Measurements from ENCODE around the gene TSC1. TPM values are rescaled to one million over a fixed set of nuclear protein-coding genes. Genes with fewer than 3 reads are reported as not detected.
A peak's percentile ranks its signal among the peaks of the same experiment; 100 is the strongest.

The TSC1 gene
- total RNA-seq, 1 experiment from 2014 or later: 53.5 TPM

GRCh38 chr9:132943651-132944293 is 644 bp downstream of the TSC1 start:
- no peaks in the 10 kb centered on the region for H3K27me3 Mint-ChIP-seq (ENCODE audit: insufficient read depth, unreplicated experiment)
- H3K4me3 Mint-ChIP-seq (ENCODE audit: unreplicated experiment): peak overlapping the region; percentile 80
- Histone ChIP-seq H3K9me3 (no peaks in the 10 kb centered on the region), H3K4me3 (ENCODE audit: low read depth, low read length) (peak overlapping the region; percentile 67), H3K27me3 (replicated peaks; ENCODE audit: control insufficient read depth, insufficient read depth, low read length) (no peaks in the 10 kb centered on the region), H3K36me3 (ENCODE audit: control insufficient read depth, insufficient read depth, low read length) (no peaks in the 10 kb centered on the region), H3K4me1 (peaks cover 13% of the 10 kb centered on the region; the same call in 1 of the 2 replicates)
- TF ChIP-seq CTCF (IDR thresholded peaks at IDR 0.05; ENCODE audit: insufficient read depth in 1 of 2, low read depth in 1 of 2, low read length in 1 of 2, severe bottlenecking in 1 of 2, unreplicated experiment in 1 of 2): no peak
- H3K36me3 Mint-ChIP-seq (ENCODE audit: insufficient read depth, unreplicated experiment): peaks cover 11% of the 10 kb centered on the region
- peak overlapping the region; percentile 98 for H3K27ac Mint-ChIP-seq (ENCODE audit: unreplicated experiment)
- POLR2A ChIA-PET: interaction anchor here (0.5 to 0.6 kb wide), 3 partner anchors 38 to 179 kb away, joined by 3 to 8 read pairs (median 5); no protein-coding TSS in a partner anchor
- TSS peak; percentile 48 for BruUV-seq (replicated peaks)
- no peaks in the 10 kb centered on the region for H3K9me3 Mint-ChIP-seq (ENCODE audit: unreplicated experiment)
- CTCF ChIA-PET: interaction anchor here (0.6 kb wide), 1 partner anchor 29 kb away, joined by 3 read pairs; no protein-coding TSS in a partner anchor
- no peak for DNase-seq
- intact Hi-C loops (cut with micrococcal nuclease; ENCODE audit: unreplicated experiment): no loop called here
- peaks cover 6% of the 10 kb centered on the region for H3K4me1 Mint-ChIP-seq (ENCODE audit: low read depth, unreplicated experiment)

GRCh38 chr9:132942541-132943182 is 1.8 kb downstream of the TSC1 start:
- no peaks in the 10 kb centered on the region for H3K9me3 Mint-ChIP-seq (ENCODE audit: unreplicated experiment)
- H3K4me3 Mint-ChIP-seq (ENCODE audit: unreplicated experiment): no peak overlapping the region
- Histone ChIP-seq H3K27me3 (replicated peaks; ENCODE audit: control insufficient read depth, insufficient read depth, low read length) (no peaks in the 10 kb centered on the region), H3K9me3 (no peaks in the 10 kb centered on the region), H3K36me3 (ENCODE audit: control insufficient read depth, insufficient read depth, low read length) (no peaks in the 10 kb centered on the region), H3K4me1 (peaks cover 13% of the 10 kb centered on the region; the same call in 1 of the 2 replicates), H3K4me3 (ENCODE audit: low read depth, low read length) (no peak overlapping the region)
- H3K27ac Mint-ChIP-seq (ENCODE audit: unreplicated experiment): no peak overlapping the region
- H3K27me3 Mint-ChIP-seq (ENCODE audit: insufficient read depth, unreplicated experiment): no peaks in the 10 kb centered on the region
- BruUV-seq (replicated peaks): no TSS peak
- peaks cover 11% of the 10 kb centered on the region for H3K36me3 Mint-ChIP-seq (ENCODE audit: insufficient read depth, unreplicated experiment)
- intact Hi-C loops (cut with micrococcal nuclease; ENCODE audit: unreplicated experiment): no loop called here
- peaks cover 6% of the 10 kb centered on the region for H3K4me1 Mint-ChIP-seq (ENCODE audit: low read depth, unreplicated experiment)
- POLR2A ChIA-PET: no interaction called here
- CTCF ChIA-PET: interaction anchor here (0.6 kb wide), 1 partner anchor 1082 kb away, joined by 6 read pairs; no protein-coding TSS in a partner anchor
- DNase-seq: no peak
- no peak for TF ChIP-seq CTCF (IDR thresholded peaks at IDR 0.05; ENCODE audit: insufficient read depth in 1 of 2, low read depth in 1 of 2, low read length in 1 of 2, severe bottlenecking in 1 of 2, unreplicated experiment in 1 of 2)

- Mint-ChIP-seq H3K4me3 (ENCODE audit: unreplicated experiment) (no peak overlapping the region), H3K9me3 (ENCODE audit: unreplicated experiment) (no peaks in the 10 kb centered on the region), H3K4me1 (ENCODE audit: low read depth, unreplicated experiment) (no peaks in the 10 kb centered on the region), H3K27me3 (ENCODE audit: insufficient read depth, unreplicated experiment) (no peaks in the 10 kb centered on the region), H3K36me3 (ENCODE audit: insufficient read depth, unreplicated experiment) (no peaks in the 10 kb centered on the region), H3K27ac (ENCODE audit: unreplicated experiment) (no peak overlapping the region)
- POLR2A ChIA-PET: no interaction called here
- CTCF ChIA-PET: no interaction called here
- no peak for TF ChIP-seq CTCF (IDR thresholded peaks at IDR 0.05; ENCODE audit: insufficient read depth in 1 of 2, low read depth in 1 of 2, low read length in 1 of 2, severe bottlenecking in 1 of 2, unreplicated experiment in 1 of 2)
- H3K4me1 ChIP-seq: no peaks in the 10 kb centered on the region
- intact Hi-C loops (cut with micrococcal nuclease; ENCODE audit: unreplicated experiment): no loop called here
- DNase-seq: no peak
- H3K4me3 ChIP-seq (ENCODE audit: low read depth, low read length): no peak overlapping the region
- H3K36me3 ChIP-seq (ENCODE audit: control insufficient read depth, insufficient read depth, low read length): no peaks in the 10 kb centered on the region
- no peaks in the 10 kb centered on the region for H3K9me3 ChIP-seq
- BruUV-seq (replicated peaks): no TSS peak
- H3K27me3 ChIP-seq (replicated peaks; ENCODE audit: control insufficient read depth, insufficient read depth, low read length): no peaks in the 10 kb centered on the region
These were observed 5.2 kb downstream of the TSC1 start for GRCh38 chr9:132939169-132939568.

Data from Caco-2 (cell line).